Dermis microvascular lymphatic vessel endothelial cell (primary cell): Measurements from ENCODE around the gene XKR7. TPM values are rescaled to one million over a fixed set of nuclear protein-coding genes. Genes with fewer than 3 reads are reported as not detected.

Experiments used
- DNase-seq, 2 donors: peaks; one replicate each; pipeline versions ENCODE4 v3.0.0 to v3.0.0-alpha.2; 2010; ENCODE audit warnings: low read depth in 2 of 2
- total RNA-seq: library from RNA; depleted of rRNA; stranded (reverse); fragments of >200 nt; gene quantifications from 2 replicates; pipeline ENCODE4 v1.2.1, GENCODE V29; 2014

XKR7 gene
- total RNA-seq, 1 donor from 2014 or later = not detected

- DNase-seq = no peak
Observed at GRCh38 chr20:32040142-32040953, 72.4 kb downstream of the XKR7 start.

DNA sequence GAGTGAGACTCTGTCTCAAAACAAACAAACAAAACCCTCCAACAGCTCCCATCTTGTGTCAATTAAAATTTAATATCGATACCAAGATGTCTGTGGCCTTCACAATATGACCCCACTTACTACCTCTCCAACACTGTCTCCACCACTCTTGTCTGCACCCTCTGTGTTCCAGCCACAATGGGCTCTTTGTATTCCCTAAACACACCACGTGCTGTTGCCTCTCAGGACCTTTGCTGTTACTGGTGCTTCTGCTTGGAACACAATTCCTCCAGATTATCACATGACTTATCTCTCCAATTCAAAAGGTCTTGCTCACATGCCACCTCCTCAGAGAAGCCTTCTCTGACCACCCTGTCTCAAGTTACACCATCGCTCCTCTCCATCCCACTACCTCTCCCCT lies 78.0 kb downstream of the XKR7 start:
- DNase-seq = no peak

DNA sequence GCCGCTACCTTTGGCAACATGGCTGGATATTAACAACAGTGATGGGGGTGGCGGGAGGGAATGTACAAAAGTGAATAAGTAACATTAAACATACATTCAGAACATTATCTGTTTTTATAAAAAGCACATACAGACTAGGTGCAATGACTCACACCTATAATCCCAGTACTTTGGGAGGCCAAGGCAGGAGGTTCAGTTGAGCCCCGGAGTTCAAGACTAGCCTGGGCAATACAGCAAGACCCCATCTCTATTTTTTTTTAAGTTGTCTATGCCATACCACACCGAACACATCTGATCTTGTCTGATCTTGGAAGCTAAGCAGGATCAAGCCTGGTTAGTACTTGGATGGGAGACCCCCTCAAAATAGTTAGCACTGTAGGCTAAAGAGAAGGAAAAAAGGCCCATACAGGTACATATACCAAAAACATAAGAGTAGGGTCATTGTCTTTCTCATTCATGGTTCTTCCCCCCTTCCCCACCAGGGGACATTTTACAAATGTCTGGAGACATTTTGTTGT lies 82.4 kb downstream of the XKR7 start:
- DNase-seq = no peak

DNA sequence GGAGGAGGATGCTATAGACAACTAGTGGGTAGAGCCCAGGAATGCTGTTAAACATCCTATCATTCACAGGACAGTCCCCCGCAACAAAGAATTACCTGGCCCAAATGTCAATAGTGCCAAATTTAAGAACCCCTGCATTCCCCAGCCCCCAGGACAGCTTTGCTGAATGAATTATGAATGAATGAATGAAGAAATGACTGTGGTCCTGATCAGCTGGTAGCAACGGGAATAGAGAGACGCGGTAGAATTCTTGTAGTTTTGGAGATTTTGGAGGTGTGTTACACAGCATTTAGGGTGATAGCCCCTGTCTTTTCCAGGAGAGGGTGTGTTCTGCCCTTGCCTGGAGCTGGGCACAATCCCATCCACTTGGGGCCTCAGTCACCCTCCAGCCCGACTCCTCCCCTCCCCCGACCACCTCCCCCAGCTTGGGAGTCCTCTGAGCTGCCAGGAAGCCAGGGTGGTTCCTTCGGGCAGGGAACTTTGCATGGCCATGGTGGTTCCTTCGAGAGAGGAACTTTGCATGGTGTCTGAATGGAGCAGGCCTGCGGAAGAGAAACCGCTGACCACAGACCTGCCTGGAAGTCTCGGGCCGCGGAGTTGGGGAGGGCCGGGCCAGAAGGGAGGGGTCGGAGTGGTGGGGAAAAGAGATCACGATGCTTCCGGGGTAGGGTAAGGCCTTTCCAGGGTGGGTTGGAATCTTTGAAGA lies 83.1 kb downstream of the XKR7 start:
- no peak for DNase-seq

DNA sequence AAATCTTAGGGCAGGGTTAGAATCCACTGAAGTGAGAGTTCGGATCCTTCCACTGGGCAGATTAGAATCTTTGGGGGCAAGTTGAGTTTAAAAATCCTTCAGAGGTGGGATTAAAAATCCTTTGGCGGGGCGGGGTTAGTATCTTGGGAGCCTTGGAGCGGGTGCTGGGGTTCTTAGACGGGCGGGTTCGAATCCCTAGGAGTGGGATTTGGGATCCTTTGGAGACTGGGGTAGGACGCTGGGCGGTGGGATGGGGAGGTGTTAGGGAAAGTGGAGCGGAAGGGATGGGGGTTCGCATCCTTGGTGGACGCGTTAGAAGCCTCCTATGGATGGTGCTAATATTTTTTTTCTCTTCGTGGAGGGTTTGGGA lies 83.8 kb downstream of the XKR7 start:
- DNase-seq = no peak

GRCh38 chr20:32052090-32052777 lies 84.3 kb downstream of the XKR7 start, which contains the start of gene HCK:
TSS of gene HCK (plus strand) at chr20:32052242.
- DNase-seq = no peak

GRCh38 chr20:32052778-32053362 lies 84.9 kb downstream of the XKR7 start:
- DNase-seq = no peak

Other genes starting within 250 kb of the XKR7 start
- 38.1 and 38.6 TPM in 2 replicates for gene BCL2L1, start 245.3 kb upstream of the XKR7 start, total RNA-seq
- 12.9 and 28.5 TPM in 2 replicates for gene TPX2, start 228.9 kb upstream of the XKR7 start, total RNA-seq
- 14.5 and 42.1 TPM in 2 replicates for gene MYLK2, start 148.8 kb upstream of the XKR7 start, total RNA-seq
- gene FOXS1, start 122.5 kb upstream of the XKR7 start, total RNA-seq = 0.39 and 0.76 TPM in 2 replicates
- 0.26 and 1.5 TPM in 2 replicates for gene DUSP15, start 97.6 kb upstream of the XKR7 start, total RNA-seq
- gene TTLL9, start 97.5 kb upstream of the XKR7 start, total RNA-seq = 0.38 TPM in 1 of 2 replicates, not detected in the other
- 3.2 and 5.7 TPM in 2 replicates for gene PDRG1, start 16.1 kb upstream of the XKR7 start, total RNA-seq
- gene CCM2L, start 42.3 kb downstream of the XKR7 start, total RNA-seq = 17.3 and 27.6 TPM in 2 replicates
- gene HCK, start 84.1 kb downstream of the XKR7 start, total RNA-seq = not detected in 2 replicates
- 16.7 and 27.3 TPM in 2 replicates for gene TM9SF4, start 141.6 kb downstream of the XKR7 start, total RNA-seq
- gene PLAGL2, start 239.6 kb downstream of the XKR7 start, total RNA-seq = 2.3 and 3.5 TPM in 2 replicates
- gene POFUT1, start 239.7 kb downstream of the XKR7 start, total RNA-seq = 26.7 and 42.9 TPM in 2 replicates